ENCODE measurements around the gene ABLIM1. TPM values are rescaled to one million over a fixed set of nuclear protein-coding genes. Genes with fewer than 3 reads are reported as not detected.

The ABLIM1 gene
- total and polyA plus RNA-seq, 2 of the 13 experiments (the other 11 are each of a cell fraction or from before 2014, with no cell fraction given), result 59.4 to 92.7 TPM

- TF ChIP-seq KIAA2018 (CRISPR knock-in tag; IDR thresholded peaks at IDR 0.05; ENCODE audit: borderline replicate concordance) (no peak), NONO (IDR thresholded peaks at IDR 0.05) (no peak), NONO (CRISPR knock-in tag; conservative IDR thresholded peaks at IDR 0.05) (0 out of 2 replicates have a peak, but pooled peaks have one; percentile 28), HDAC2 (CRISPR knock-in tag; IDR thresholded peaks at IDR 0.05) (no peak), SRSF9 (IDR thresholded peaks at IDR 0.05; ENCODE audit: borderline replicate concordance, insufficient read depth, low read depth, low read length, poor library complexity, severe bottlenecking) (no peak), ZBTB43 (CRISPR knock-in tag; conservative IDR thresholded peaks at IDR 0.05) (no peak), ZNF225 (CRISPR knock-in tag; IDR thresholded peaks at IDR 0.05) (no peak), ZNF598 (CRISPR knock-in tag; IDR thresholded peaks at IDR 0.05; ENCODE audit: borderline replicate concordance) (no peak), ZNF468 (CRISPR knock-in tag; IDR thresholded peaks at IDR 0.05) (no peak), ZC3H4 (CRISPR knock-in tag; IDR thresholded peaks at IDR 0.05; ENCODE audit: borderline replicate concordance) (no peak)
- TF ChIP-seq, protein P1, sequence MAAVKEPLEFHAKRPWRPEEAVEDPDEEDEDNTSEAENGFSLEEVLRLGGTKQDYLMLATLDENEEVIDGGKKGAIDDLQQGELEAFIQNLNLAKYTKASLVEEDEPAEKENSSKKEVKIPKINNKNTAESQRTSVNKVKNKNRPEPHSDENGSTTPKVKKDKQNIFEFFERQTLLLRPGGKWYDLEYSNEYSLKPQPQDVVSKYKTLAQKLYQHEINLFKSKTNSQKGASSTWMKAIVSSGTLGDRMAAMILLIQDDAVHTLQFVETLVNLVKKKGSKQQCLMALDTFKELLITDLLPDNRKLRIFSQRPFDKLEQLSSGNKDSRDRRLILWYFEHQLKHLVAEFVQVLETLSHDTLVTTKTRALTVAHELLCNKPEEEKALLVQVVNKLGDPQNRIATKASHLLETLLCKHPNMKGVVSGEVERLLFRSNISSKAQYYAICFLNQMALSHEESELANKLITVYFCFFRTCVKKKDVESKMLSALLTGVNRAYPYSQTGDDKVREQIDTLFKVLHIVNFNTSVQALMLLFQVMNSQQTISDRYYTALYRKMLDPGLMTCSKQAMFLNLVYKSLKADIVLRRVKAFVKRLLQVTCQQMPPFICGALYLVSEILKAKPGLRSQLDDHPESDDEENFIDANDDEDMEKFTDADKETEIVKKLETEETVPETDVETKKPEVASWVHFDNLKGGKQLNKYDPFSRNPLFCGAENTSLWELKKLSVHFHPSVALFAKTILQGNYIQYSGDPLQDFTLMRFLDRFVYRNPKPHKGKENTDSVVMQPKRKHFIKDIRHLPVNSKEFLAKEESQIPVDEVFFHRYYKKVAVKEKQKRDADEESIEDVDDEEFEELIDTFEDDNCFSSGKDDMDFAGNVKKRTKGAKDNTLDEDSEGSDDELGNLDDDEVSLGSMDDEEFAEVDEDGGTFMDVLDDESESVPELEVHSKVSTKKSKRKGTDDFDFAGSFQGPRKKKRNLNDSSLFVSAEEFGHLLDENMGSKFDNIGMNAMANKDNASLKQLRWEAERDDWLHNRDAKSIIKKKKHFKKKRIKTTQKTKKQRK (IDR thresholded peaks at IDR 0.05; ENCODE audit: low read length), result no peak
- TF ChIP-seq, protein P2, sequence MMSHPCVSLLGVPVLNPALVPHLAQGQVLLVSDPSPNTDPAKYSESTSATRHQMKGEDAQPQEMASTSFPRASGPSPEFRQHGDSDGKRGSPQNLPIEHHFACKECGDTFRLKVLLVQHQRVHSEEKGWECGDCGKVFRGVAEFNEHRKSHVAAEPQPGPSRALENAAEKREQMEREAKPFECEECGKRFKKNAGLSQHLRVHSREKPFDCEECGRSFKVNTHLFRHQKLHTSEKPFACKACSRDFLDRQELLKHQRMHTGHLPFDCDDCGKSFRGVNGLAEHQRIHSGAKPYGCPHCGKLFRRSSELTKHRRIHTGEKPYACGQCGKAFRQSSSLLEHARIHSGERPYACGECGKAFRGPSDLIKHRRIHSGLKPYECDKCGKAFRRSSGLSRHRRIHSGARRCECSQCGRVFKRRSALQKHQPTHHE (CRISPR knock-in tag; IDR thresholded peaks at IDR 0.05; ENCODE audit: borderline replicate concordance), result no peak
These were observed 101.6 kb downstream of the ABLIM1 start (continued) for GRCh38 chr10:114556236-114557122.

Data from HepG2 (cell line).